HL-60 (cell line): Measurements from ENCODE around the gene DNAJC12.
"Not testable (repeated sequence)": the region's sequence is repeated elsewhere in the genome, so short reads cannot be mapped to it uniquely, and the experiment has no call there.

ENCODE experiments used
- DNase-seq, 2 experiments: peaks; one replicate each; pipeline ENCODE4 v3.0.0-alpha.2; 2010 to 2020; ENCODE audit warnings: low read depth in 1 of 2, low spot score in 1 of 2
- H3K27ac ChIP-seq: fragments of 250-450 bp; sonication (Bioruptor Pico); replicated peaks from 2 replicates; pipeline ENCODE4 v1.5.1; 2020; ENCODE audit warnings: mild to moderate bottlenecking, moderate library complexity
- H3K27me3 ChIP-seq: fragments of 250-450 bp; sonication (Bioruptor Pico); 2 replicates; pipeline ENCODE4 v1.5.1; 2021; ENCODE audit warnings: mild to moderate bottlenecking, moderate library complexity; ENCODE audit not compliant: insufficient read depth, poor library complexity, severe bottlenecking
- H3K4me3 ChIP-seq: replicated peaks from 2 replicates; pipeline ENCODE4 v1.5.1; 2011; ENCODE audit warnings: mild to moderate bottlenecking, control low read depth, low read length; ENCODE audit not compliant: insufficient read depth
- CTCF ChIP-seq: IDR thresholded peaks from one replicate; pipeline ENCODE4 v1.5.1; 2011; ENCODE audit warnings: low read length, control low read depth, inconsistent platforms; ENCODE audit not compliant: insufficient read depth
- GABPA ChIP-seq: IDR thresholded peaks from 2 replicates; pipeline ENCODE4 v1.6.1; 2012; ENCODE audit warnings: low read depth
- POLR2AphosphoS5 ChIP-seq: IDR thresholded peaks from 2 replicates; pipeline ENCODE4 v1.6.1; 2012; ENCODE audit warnings: low read depth
- REST ChIP-seq: IDR thresholded peaks from 2 replicates; pipeline ENCODE4 v1.6.1; 2012; ENCODE audit warnings: low read depth; ENCODE audit not compliant: insufficient replicate concordance
- SPI1 ChIP-seq: IDR thresholded peaks from 2 replicates; pipeline ENCODE4 v1.6.1; 2012; ENCODE audit warnings: low read depth, mild to moderate bottlenecking, borderline replicate concordance

DNAJC12 gene

GRCh38 chr10:67843284-67843683 lies 5.3 kb upstream of the DNAJC12 start:
- Histone ChIP-seq H3K4me3 (no peak overlapping the region), H3K27ac (no peak overlapping the region), H3K27me3 (no peaks in the 10 kb centered on the region)
- no peak for DNase-seq
- no peak for TF ChIP-seq SPI1
- TF ChIP-seq REST = no peak
- TF ChIP-seq CTCF = no peak
- no peak for TF ChIP-seq POLR2AphosphoS5

- Histone ChIP-seq H3K27ac (no peak overlapping the region), H3K4me3 (no peak overlapping the region), H3K27me3 (no peaks in the 10 kb centered on the region)
- TF ChIP-seq REST = no peak
- no peak for TF ChIP-seq POLR2AphosphoS5
- TF ChIP-seq GABPA = no peak
- TF ChIP-seq CTCF = no peak
- TF ChIP-seq SPI1 = no peak
- no peak for DNase-seq
Measured at GRCh38 chr10:67841737-67842136, 3.7 kb upstream of the DNAJC12 start.

- DNase-seq = no peak
- no peak overlapping the region for H3K4me3 ChIP-seq
- TF ChIP-seq GABPA (no peak), POLR2AphosphoS5 (no peak), REST (no peak), SPI1 (no peak), CTCF (no peak)
- no peaks in the 10 kb centered on the region for H3K27me3 ChIP-seq
- no peak overlapping the region for H3K27ac ChIP-seq
Measured at GRCh38 chr10:67839951-67840350, 2.0 kb upstream of the DNAJC12 start.

GRCh38 chr10:67839511-67839910 lies 1.5 kb upstream of the DNAJC12 start:
- DNase-seq, H3K4me3 ChIP-seq, H3K27ac ChIP-seq: not testable (repeated sequence)

More at GRCh38 chr10:67839511-67839910, 1.5 kb upstream of the DNAJC12 start:
- H3K27me3 ChIP-seq = not testable (repeated sequence)
